Measurements from ENCODE around the gene CXorf51B.
"Not testable (repeated sequence)": the region's sequence is repeated elsewhere in the genome, so short reads cannot be mapped to it uniquely, and the experiment has no call there.

Gene CXorf51B

DNA sequence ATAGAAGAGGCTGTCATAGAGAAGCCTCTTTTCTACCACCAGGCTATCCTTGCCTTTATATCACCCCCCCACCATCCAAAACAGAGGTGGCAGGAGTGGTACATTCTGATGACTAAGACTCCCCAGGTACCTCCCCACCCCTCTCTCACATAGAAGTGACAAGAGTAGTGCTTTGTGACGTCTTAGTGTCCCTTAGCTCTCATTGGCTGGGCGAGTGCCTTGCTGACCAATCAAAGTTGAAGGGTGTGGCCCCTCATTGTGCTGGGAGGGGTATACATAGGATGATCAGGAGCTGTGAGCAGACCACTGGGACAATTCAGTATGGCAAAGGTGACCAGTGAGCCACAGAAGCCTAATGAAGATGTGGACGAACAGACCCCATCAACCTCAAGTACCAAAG lies at the start of gene CXorf51B:
TSS of gene CXorf51B (plus strand) at position 301 of the 400 bp plus-strand sequence. CDS start at position 322, 21 bp downstream.
- not testable (repeated sequence) for DNase-seq (ENCODE audit: low read depth); H3K4me3 ChIP-seq (ENCODE audit: low read depth, low read length)

DNA sequence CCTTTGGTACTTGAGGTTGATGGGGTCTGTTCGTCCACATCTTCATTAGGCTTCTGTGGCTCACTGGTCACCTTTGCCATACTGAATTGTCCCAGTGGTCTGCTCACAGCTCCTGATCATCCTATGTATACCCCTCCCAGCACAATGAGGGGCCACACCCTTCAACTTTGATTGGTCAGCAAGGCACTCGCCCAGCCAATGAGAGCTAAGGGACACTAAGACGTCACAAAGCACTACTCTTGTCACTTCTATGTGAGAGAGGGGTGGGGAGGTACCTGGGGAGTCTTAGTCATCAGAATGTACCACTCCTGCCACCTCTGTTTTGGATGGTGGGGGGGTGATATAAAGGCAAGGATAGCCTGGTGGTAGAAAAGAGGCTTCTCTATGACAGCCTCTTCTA lies 5.1 kb downstream of the CXorf51B start, which contains the start of gene CXorf51A:
TSS of gene CXorf51A (minus strand) at position 101 of the 400 bp plus-strand sequence. CDS start at position 80, 21 bp downstream.
- DNase-seq (ENCODE audit: low read depth); H3K4me3 ChIP-seq (ENCODE audit: low read depth, low read length): not testable (repeated sequence)

DNA sequence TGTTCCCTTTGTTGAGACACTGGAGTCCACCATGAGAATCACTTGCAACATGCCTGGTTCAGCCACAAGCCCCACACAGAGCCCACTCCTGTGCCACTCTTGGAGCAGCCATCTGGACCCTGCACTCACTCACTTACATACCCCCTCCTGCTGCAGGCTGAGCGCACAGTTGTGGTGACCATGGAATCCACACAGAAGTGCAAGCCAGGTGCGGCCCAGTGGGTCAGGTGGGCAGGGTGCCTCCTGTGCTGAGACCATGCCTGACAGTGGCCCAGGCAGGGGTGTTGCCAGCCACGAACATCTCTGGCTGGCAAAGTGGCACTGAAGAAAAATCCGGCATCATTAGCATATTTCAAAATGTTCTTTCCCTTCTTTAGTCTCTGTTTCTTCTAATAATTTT lies 22.4 kb downstream of the CXorf51B start:
- H3K4me3 ChIP-seq (ENCODE audit: low read depth, low read length): no peak overlapping the region
- TF ChIP-seq, protein P1, sequence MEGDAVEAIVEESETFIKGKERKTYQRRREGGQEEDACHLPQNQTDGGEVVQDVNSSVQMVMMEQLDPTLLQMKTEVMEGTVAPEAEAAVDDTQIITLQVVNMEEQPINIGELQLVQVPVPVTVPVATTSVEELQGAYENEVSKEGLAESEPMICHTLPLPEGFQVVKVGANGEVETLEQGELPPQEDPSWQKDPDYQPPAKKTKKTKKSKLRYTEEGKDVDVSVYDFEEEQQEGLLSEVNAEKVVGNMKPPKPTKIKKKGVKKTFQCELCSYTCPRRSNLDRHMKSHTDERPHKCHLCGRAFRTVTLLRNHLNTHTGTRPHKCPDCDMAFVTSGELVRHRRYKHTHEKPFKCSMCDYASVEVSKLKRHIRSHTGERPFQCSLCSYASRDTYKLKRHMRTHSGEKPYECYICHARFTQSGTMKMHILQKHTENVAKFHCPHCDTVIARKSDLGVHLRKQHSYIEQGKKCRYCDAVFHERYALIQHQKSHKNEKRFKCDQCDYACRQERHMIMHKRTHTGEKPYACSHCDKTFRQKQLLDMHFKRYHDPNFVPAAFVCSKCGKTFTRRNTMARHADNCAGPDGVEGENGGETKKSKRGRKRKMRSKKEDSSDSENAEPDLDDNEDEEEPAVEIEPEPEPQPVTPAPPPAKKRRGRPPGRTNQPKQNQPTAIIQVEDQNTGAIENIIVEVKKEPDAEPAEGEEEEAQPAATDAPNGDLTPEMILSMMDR (IDR thresholded peaks at IDR 0.05; ENCODE audit: low read depth, low read length): no peak
- TF ChIP-seq, protein P2, sequence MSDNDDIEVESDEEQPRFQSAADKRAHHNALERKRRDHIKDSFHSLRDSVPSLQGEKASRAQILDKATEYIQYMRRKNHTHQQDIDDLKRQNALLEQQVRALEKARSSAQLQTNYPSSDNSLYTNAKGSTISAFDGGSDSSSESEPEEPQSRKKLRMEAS (IDR thresholded peaks at IDR 0.05; ENCODE audit: low read depth, low read length): no peak
- TF ChIP-seq MYC (IDR thresholded peaks at IDR 0.05; ENCODE audit: low read depth, low read length): no peak
- no peak for TF ChIP-seq POLR2A (IDR thresholded peaks at IDR 0.05; ENCODE audit: extremely low read depth, insufficient read length)
- DNase-seq (ENCODE audit: low read depth): no peak

DNA sequence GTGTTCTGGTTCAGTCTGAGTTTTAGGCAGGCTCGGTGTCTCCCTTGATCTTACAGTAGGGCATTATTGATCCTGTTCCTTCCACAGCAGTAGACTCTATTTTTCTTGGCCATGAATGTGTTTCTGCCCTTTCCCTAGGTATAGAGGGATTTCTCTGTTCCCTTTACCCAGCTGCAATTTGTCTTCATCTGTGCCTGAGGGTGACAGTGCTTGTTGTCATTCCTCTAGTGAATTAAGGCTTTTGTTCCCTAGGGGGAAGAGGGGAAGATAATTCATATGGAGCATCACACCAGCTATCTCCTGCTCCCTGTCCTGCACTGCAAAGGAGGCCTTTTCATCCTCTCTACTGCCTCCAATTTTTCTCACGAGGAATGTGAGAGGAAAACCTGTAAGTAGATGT lies 44.7 kb downstream of the CXorf51B start:
- no peak for DNase-seq (ENCODE audit: low read depth)
- H3K4me3 ChIP-seq (ENCODE audit: low read depth, low read length): no peak overlapping the region
- no peak for TF ChIP-seq POLR2A (IDR thresholded peaks at IDR 0.05; ENCODE audit: extremely low read depth, insufficient read length)
- TF ChIP-seq, protein P1 (IDR thresholded peaks at IDR 0.05; ENCODE audit: low read depth, low read length): no peak
- TF ChIP-seq, protein P2 (IDR thresholded peaks at IDR 0.05; ENCODE audit: low read depth, low read length): no peak
- TF ChIP-seq MYC (IDR thresholded peaks at IDR 0.05; ENCODE audit: low read depth, low read length): no peak
